DOHH2 (cell line): ENCODE measurements around the gene CCT8.

Source experiments
- EZH2phosphoT487 ChIP-seq: fragments of 200-600 bp; sonication (generic); IDR thresholded peaks from 2 replicates; pipeline ENCODE4 v1.6.1; 2017; ENCODE audit warnings: borderline replicate concordance, mild to moderate bottlenecking, antibody characterized with exemption, low read length, moderate library complexity, mixed read lengths
- TF ChIP-seq, protein P1 (sequence below): fragments of 200-600 bp; sonication (generic); IDR thresholded peaks from one replicate; pipeline ENCODE4 v1.5.1; 2014; ENCODE audit warnings: antibody characterized with exemption, mild to moderate bottlenecking, low read depth, low read length; ENCODE audit not compliant: poor library complexity, severe bottlenecking

GRCh38 chr21:29055080-29055479 is 18.4 kb downstream of the CCT8 start:
- TF ChIP-seq, protein P1, sequence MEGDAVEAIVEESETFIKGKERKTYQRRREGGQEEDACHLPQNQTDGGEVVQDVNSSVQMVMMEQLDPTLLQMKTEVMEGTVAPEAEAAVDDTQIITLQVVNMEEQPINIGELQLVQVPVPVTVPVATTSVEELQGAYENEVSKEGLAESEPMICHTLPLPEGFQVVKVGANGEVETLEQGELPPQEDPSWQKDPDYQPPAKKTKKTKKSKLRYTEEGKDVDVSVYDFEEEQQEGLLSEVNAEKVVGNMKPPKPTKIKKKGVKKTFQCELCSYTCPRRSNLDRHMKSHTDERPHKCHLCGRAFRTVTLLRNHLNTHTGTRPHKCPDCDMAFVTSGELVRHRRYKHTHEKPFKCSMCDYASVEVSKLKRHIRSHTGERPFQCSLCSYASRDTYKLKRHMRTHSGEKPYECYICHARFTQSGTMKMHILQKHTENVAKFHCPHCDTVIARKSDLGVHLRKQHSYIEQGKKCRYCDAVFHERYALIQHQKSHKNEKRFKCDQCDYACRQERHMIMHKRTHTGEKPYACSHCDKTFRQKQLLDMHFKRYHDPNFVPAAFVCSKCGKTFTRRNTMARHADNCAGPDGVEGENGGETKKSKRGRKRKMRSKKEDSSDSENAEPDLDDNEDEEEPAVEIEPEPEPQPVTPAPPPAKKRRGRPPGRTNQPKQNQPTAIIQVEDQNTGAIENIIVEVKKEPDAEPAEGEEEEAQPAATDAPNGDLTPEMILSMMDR, result no peak
- TF ChIP-seq EZH2phosphoT487, result no peak
